ENCODE measurements around the gene PTPRF. TPM values are rescaled to one million over a fixed set of nuclear protein-coding genes. Genes with fewer than 3 reads are reported as not detected.

The PTPRF gene
- total RNA-seq, 1 donor from 2014 or later: 10.4 TPM

- Histone ChIP-seq H3K9ac (ENCODE audit: low read depth in 1 of 3, low read length in 3 of 3) (peak overlapping the region; percentile 91 to 92 (median 92)), H3K4me1 (ENCODE audit: control insufficient read depth in 3 of 3, insufficient read depth in 3 of 3, low read length in 3 of 3) (peaks cover 11 to 20% (median 17%) of the 10 kb centered on the region in 3 donors), H3K9me3 (ENCODE audit: control insufficient read depth in 3 of 3, low read length in 3 of 3) (no peaks in the 10 kb centered on the region), H3K4me3 (ENCODE audit: low read length in 3 of 3) (peak overlapping the region; percentile 91 to 99 (median 97)), H3K27ac (ENCODE audit: low read depth, low read length) (peak overlapping the region; percentile 96), H3K27me3 (ENCODE audit: control insufficient read depth in 3 of 3, insufficient read depth in 3 of 3, low read length in 3 of 3) (no peaks in the 10 kb centered on the region), H3K36me3 (ENCODE audit: control insufficient read depth in 3 of 3, insufficient read depth in 3 of 3, low read length in 3 of 3) (peaks cover 7 to 26% (median 21%) of the 10 kb centered on the region in 3 donors)
These were observed 119.8 kb downstream of the PTPRF start for GRCh38 chr1:43650310-43651085.

GRCh38 chr1:43651188-43651587 is 120.5 kb downstream of the PTPRF start:
- Histone ChIP-seq H3K9ac (ENCODE audit: low read depth in 1 of 3, low read length in 3 of 3) (peak overlapping the region; percentile 91 to 92 (median 91)), H3K4me1 (ENCODE audit: control insufficient read depth in 3 of 3, insufficient read depth in 3 of 3, low read length in 3 of 3) (peaks cover 11 to 20% (median 17%) of the 10 kb centered on the region in 3 donors), H3K4me3 (ENCODE audit: low read length in 3 of 3) (peak overlapping the region; percentile 91 to 99 (median 97)), H3K27ac (ENCODE audit: low read depth, low read length) (no peak overlapping the region), H3K27me3 (ENCODE audit: control insufficient read depth in 3 of 3, insufficient read depth in 3 of 3, low read length in 3 of 3) (no peaks in the 10 kb centered on the region), H3K36me3 (ENCODE audit: control insufficient read depth in 3 of 3, insufficient read depth in 3 of 3, low read length in 3 of 3) (peaks cover 13 to 33% (median 28%) of the 10 kb centered on the region in 3 donors), H3K9me3 (ENCODE audit: control insufficient read depth in 3 of 3, low read length in 3 of 3) (no peaks in the 10 kb centered on the region)

GRCh38 chr1:43651902-43652301 is 121.2 kb downstream of the PTPRF start:
- no peaks in the 10 kb centered on the region for H3K9me3 ChIP-seq (ENCODE audit: control insufficient read depth in 3 of 3, low read length in 3 of 3)
- H3K27me3 ChIP-seq (ENCODE audit: control insufficient read depth in 3 of 3, insufficient read depth in 3 of 3, low read length in 3 of 3): no peaks in the 10 kb centered on the region
- peak overlapping the region in 2 of 3 donors; percentile 91 to 92 for H3K9ac ChIP-seq (ENCODE audit: low read depth in 1 of 3, low read length in 3 of 3)
- peaks cover 11 to 20% (median 17%) of the 10 kb centered on the region in 3 donors for H3K4me1 ChIP-seq (ENCODE audit: control insufficient read depth in 3 of 3, insufficient read depth in 3 of 3, low read length in 3 of 3)
- no peak overlapping the region for H3K27ac ChIP-seq (ENCODE audit: low read depth, low read length)
- peak overlapping the region in 1 of 3 donors; percentile 99 for H3K4me3 ChIP-seq (ENCODE audit: low read length in 3 of 3)
- H3K36me3 ChIP-seq (ENCODE audit: control insufficient read depth in 3 of 3, insufficient read depth in 3 of 3, low read length in 3 of 3): peaks cover 15 to 40% (median 31%) of the 10 kb centered on the region in 3 donors

GRCh38 chr1:43653339-43653738 is 122.7 kb downstream of the PTPRF start:
- H3K36me3 ChIP-seq (ENCODE audit: control insufficient read depth in 3 of 3, insufficient read depth in 3 of 3, low read length in 3 of 3): peaks cover 18 to 43% (median 34%) of the 10 kb centered on the region in 3 donors
- no peaks in the 10 kb centered on the region for H3K27me3 ChIP-seq (ENCODE audit: control insufficient read depth in 3 of 3, insufficient read depth in 3 of 3, low read length in 3 of 3)
- H3K9me3 ChIP-seq (ENCODE audit: control insufficient read depth in 3 of 3, low read length in 3 of 3): no peaks in the 10 kb centered on the region
- peaks cover 11 to 20% (median 17%) of the 10 kb centered on the region in 3 donors for H3K4me1 ChIP-seq (ENCODE audit: control insufficient read depth in 3 of 3, insufficient read depth in 3 of 3, low read length in 3 of 3)
- H3K27ac ChIP-seq (ENCODE audit: low read depth, low read length): no peak overlapping the region
- no peak overlapping the region for H3K4me3 ChIP-seq (ENCODE audit: low read length in 3 of 3)
- no peak overlapping the region for H3K9ac ChIP-seq (ENCODE audit: low read depth in 1 of 3, low read length in 3 of 3)

GRCh38 chr1:43653893-43654292 is 123.2 kb downstream of the PTPRF start:
- Histone ChIP-seq H3K4me3 (ENCODE audit: low read length in 3 of 3) (no peak overlapping the region), H3K9ac (ENCODE audit: low read depth in 1 of 3, low read length in 3 of 3) (no peak overlapping the region), H3K4me1 (ENCODE audit: control insufficient read depth in 3 of 3, insufficient read depth in 3 of 3, low read length in 3 of 3) (peaks cover 11 to 19% (median 17%) of the 10 kb centered on the region in 3 donors), H3K36me3 (ENCODE audit: control insufficient read depth in 3 of 3, insufficient read depth in 3 of 3, low read length in 3 of 3) (peaks cover 19 to 49% (median 34%) of the 10 kb centered on the region in 3 donors), H3K9me3 (ENCODE audit: control insufficient read depth in 3 of 3, low read length in 3 of 3) (no peaks in the 10 kb centered on the region), H3K27me3 (ENCODE audit: control insufficient read depth in 3 of 3, insufficient read depth in 3 of 3, low read length in 3 of 3) (no peaks in the 10 kb centered on the region), H3K27ac (ENCODE audit: low read depth, low read length) (no peak overlapping the region)

- H3K4me3 ChIP-seq (ENCODE audit: low read length in 3 of 3): no peak overlapping the region
- H3K27ac ChIP-seq (ENCODE audit: low read depth, low read length): no peak overlapping the region
- no peak overlapping the region for H3K9ac ChIP-seq (ENCODE audit: low read depth in 1 of 3, low read length in 3 of 3)
- no peaks in the 10 kb centered on the region for H3K27me3 ChIP-seq (ENCODE audit: control insufficient read depth in 3 of 3, insufficient read depth in 3 of 3, low read length in 3 of 3)
- no peaks in the 10 kb centered on the region for H3K9me3 ChIP-seq (ENCODE audit: control insufficient read depth in 3 of 3, low read length in 3 of 3)
- peaks cover 7 to 11% (median 11%) of the 10 kb centered on the region in 3 donors for H3K4me1 ChIP-seq (ENCODE audit: control insufficient read depth in 3 of 3, insufficient read depth in 3 of 3, low read length in 3 of 3)
- peaks cover 31 to 62% (median 53%) of the 10 kb centered on the region in 3 donors for H3K36me3 ChIP-seq (ENCODE audit: control insufficient read depth in 3 of 3, insufficient read depth in 3 of 3, low read length in 3 of 3)
These were observed 125.3 kb downstream of the PTPRF start for GRCh38 chr1:43655953-43656352.

GRCh38 chr1:43659212-43660166 is 128.8 kb downstream of the PTPRF start:
- Histone ChIP-seq H3K36me3 (ENCODE audit: control insufficient read depth in 3 of 3, insufficient read depth in 3 of 3, low read length in 3 of 3) (peaks cover 48 to 74% (median 67%) of the 10 kb centered on the region in 3 donors), H3K4me3 (ENCODE audit: low read length in 3 of 3) (no peak overlapping the region), H3K4me1 (ENCODE audit: control insufficient read depth in 3 of 3, insufficient read depth in 3 of 3, low read length in 3 of 3) (no peaks in the 10 kb centered on the region), H3K27ac (ENCODE audit: low read depth, low read length) (no peak overlapping the region), H3K27me3 (ENCODE audit: control insufficient read depth in 3 of 3, insufficient read depth in 3 of 3, low read length in 3 of 3) (no peaks in the 10 kb centered on the region), H3K9me3 (ENCODE audit: control insufficient read depth in 3 of 3, low read length in 3 of 3) (no peaks in the 10 kb centered on the region), H3K9ac (ENCODE audit: low read depth in 1 of 3, low read length in 3 of 3) (no peak overlapping the region)

GRCh38 chr1:43660355-43660754 is 129.7 kb downstream of the PTPRF start:
- Histone ChIP-seq H3K27me3 (ENCODE audit: control insufficient read depth in 3 of 3, insufficient read depth in 3 of 3, low read length in 3 of 3) (no peaks in the 10 kb centered on the region), H3K27ac (ENCODE audit: low read depth, low read length) (no peak overlapping the region), H3K36me3 (ENCODE audit: control insufficient read depth in 3 of 3, insufficient read depth in 3 of 3, low read length in 3 of 3) (peaks cover 51 to 73% (median 68%) of the 10 kb centered on the region in 3 donors), H3K4me1 (ENCODE audit: control insufficient read depth in 3 of 3, insufficient read depth in 3 of 3, low read length in 3 of 3) (no peaks in the 10 kb centered on the region), H3K4me3 (ENCODE audit: low read length in 3 of 3) (no peak overlapping the region), H3K9me3 (ENCODE audit: control insufficient read depth in 3 of 3, low read length in 3 of 3) (no peaks in the 10 kb centered on the region), H3K9ac (ENCODE audit: low read depth in 1 of 3, low read length in 3 of 3) (no peak overlapping the region)

GRCh38 chr1:43664369-43664768 is 133.7 kb downstream of the PTPRF start:
- Histone ChIP-seq H3K36me3 (ENCODE audit: control insufficient read depth in 3 of 3, insufficient read depth in 3 of 3, low read length in 3 of 3) (peaks cover 64 to 86% (median 85%) of the 10 kb centered on the region in 3 donors), H3K27ac (ENCODE audit: low read depth, low read length) (no peak overlapping the region), H3K9me3 (ENCODE audit: control insufficient read depth in 3 of 3, low read length in 3 of 3) (no peaks in the 10 kb centered on the region), H3K9ac (ENCODE audit: low read depth in 1 of 3, low read length in 3 of 3) (no peak overlapping the region), H3K4me3 (ENCODE audit: low read length in 3 of 3) (no peak overlapping the region), H3K27me3 (ENCODE audit: control insufficient read depth in 3 of 3, insufficient read depth in 3 of 3, low read length in 3 of 3) (no peaks in the 10 kb centered on the region), H3K4me1 (ENCODE audit: control insufficient read depth in 3 of 3, insufficient read depth in 3 of 3, low read length in 3 of 3) (peaks cover 5 to 13% (median 9%) of the 10 kb centered on the region in 3 donors)
